Natural killer cell (primary cell): ENCODE data around the gene SPAG16. TPM values are rescaled to one million over a fixed set of nuclear protein-coding genes. Genes with fewer than 3 reads are reported as not detected.

Experiments used
- ATAC-seq, 3 donors: fragments of 150-1000 bp in 2 of 3; fragments of 200-7000 bp in 1 of 3; cut with Tn5 transposase; 1 replicate in 1 of 3; 2 replicates in 2 of 3; pipeline ENCODE4 v1.10.0; 2021; ENCODE audit warnings: mild to moderate bottlenecking in 2 of 3, moderate library complexity in 2 of 3
- DNase-seq, 2 donors: peaks; one replicate each; pipeline versions ENCODE4 v3.0.0 to v3.0.0-alpha.2; 2013 to 2021; ENCODE audit warnings: mixed read lengths in 1 of 2
- H3K27ac ChIP-seq: one replicate; pipeline ENCODE4 v1.5.1; 2013; ENCODE audit warnings: mild to moderate bottlenecking, low read length
- H3K27me3 ChIP-seq: one replicate; pipeline ENCODE4 v1.6.1; 2013; ENCODE audit warnings: low read length; ENCODE audit not compliant: control insufficient read depth, insufficient read depth
- H3K36me3 ChIP-seq: one replicate; pipeline ENCODE4 v1.6.1; 2013; ENCODE audit warnings: low read length; ENCODE audit not compliant: control insufficient read depth, insufficient read depth
- H3K4me1 ChIP-seq: one replicate; pipeline ENCODE4 v1.6.1; 2013; ENCODE audit warnings: low read length; ENCODE audit not compliant: control insufficient read depth, insufficient read depth
- H3K4me3 ChIP-seq: one replicate; pipeline ENCODE4 v1.5.1; 2013; ENCODE audit warnings: low read length
- H3K9me3 ChIP-seq: one replicate; pipeline ENCODE4 v1.6.1; 2013; ENCODE audit warnings: low read length; ENCODE audit not compliant: control insufficient read depth, insufficient read depth
- H3K27ac Mint-ChIP-seq, 2 donors: one replicate each; pipeline ENCODE4 v1.8.0; 2022; ENCODE audit warnings: mild to moderate bottlenecking in 2 of 2, mixed read lengths in 2 of 2, moderate library complexity in 1 of 2
- H3K27me3 Mint-ChIP-seq, 2 donors: one replicate each; pipeline ENCODE4 v1.8.0; 2022; ENCODE audit warnings: low read depth in 2 of 2, mixed read lengths in 2 of 2
- H3K36me3 Mint-ChIP-seq: one replicate; pipeline ENCODE4 v1.8.0; 2022; ENCODE audit warnings: mixed read lengths
- H3K4me1 Mint-ChIP-seq, 2 donors: one replicate each; pipeline ENCODE4 v1.8.0; 2022; ENCODE audit warnings: mixed read lengths in 2 of 2
- H3K4me3 Mint-ChIP-seq: one replicate; pipeline ENCODE4 v1.8.0; 2022; ENCODE audit warnings: mild to moderate bottlenecking, moderate library complexity, mixed read lengths
- H3K9me3 Mint-ChIP-seq, 2 donors: one replicate each; pipeline ENCODE4 v1.8.0; 2022; ENCODE audit warnings: mixed read lengths in 2 of 2
- CTCF ChIP-seq: fragments of 200-600 bp; IDR thresholded peaks from one replicate; pipeline ENCODE4 v1.8.0; 2022; ENCODE audit warnings: antibody characterized with exemption
- WGBS: methylation state at CpG from one replicate; pipeline ENCODE4 v1.1.7; 2013; ENCODE audit warnings: missing lambda C conversion rate; ENCODE audit not compliant: insufficient coverage; 5-methylcytosine and 5-hydroxymethylcytosine counted together
- intact Hi-C: fragments of 100-400 bp; cut with micrococcal nuclease; formaldehyde crosslinking; loops from one replicate; pipeline ENCODE4 v1.14.2; 2022
- total RNA-seq, 4 donors: library from RNA; stranded (reverse); fragments of 120-200 nt in 1 of 4; gene quantifications; one replicate each; pipeline versions ENCODE4 v1.2.3 to v1.2.4, GENCODE V29; 2013 to 2022

Gene SPAG16
- total RNA-seq, 3 donors from 2014 or later (not counting 1 experiment from before 2014, with no cell fraction given): 3.5 to 5.8 (median 4.0) TPM

GRCh38 chr2:214277880-214278279 lies 993.6 kb downstream of the SPAG16 start:
- Histone ChIP-seq H3K36me3 (no peaks in the 10 kb centered on the region), H3K27me3 (no peaks in the 10 kb centered on the region), H3K27ac (no peak overlapping the region), H3K4me1 (no peaks in the 10 kb centered on the region), H3K9me3 (peaks cover 9% of the 10 kb centered on the region), H3K4me3 (no peak overlapping the region)
- no peak for TF ChIP-seq CTCF
- WGBS: 88% methylated on average over 9 of the region's 9 CpGs
- Mint-ChIP-seq H3K9me3 (peaks cover 6 to 30% of the 10 kb centered on the region in 2 donors), H3K4me3 (no peak overlapping the region), H3K36me3 (no peaks in the 10 kb centered on the region), H3K27me3 (no peaks in the 10 kb centered on the region), H3K27ac (no peak overlapping the region), H3K4me1 (no peaks in the 10 kb centered on the region)
- DNase-seq: no peak
- intact Hi-C loops: no loop called here
- ATAC-seq: no peak

GRCh38 chr2:214286011-214286410 lies 1001.7 kb downstream of the SPAG16 start:
- Histone ChIP-seq H3K4me1 (no peaks in the 10 kb centered on the region), H3K36me3 (no peaks in the 10 kb centered on the region), H3K4me3 (no peak overlapping the region), H3K9me3 (peaks cover 3% of the 10 kb centered on the region), H3K27ac (no peak overlapping the region), H3K27me3 (no peaks in the 10 kb centered on the region)
- DNase-seq: no peak
- 37% methylated on average over 3 of the region's 3 CpGs for WGBS
- Mint-ChIP-seq H3K4me1 (no peaks in the 10 kb centered on the region), H3K9me3 (peaks cover 11 to 12% of the 10 kb centered on the region in 2 donors), H3K36me3 (no peaks in the 10 kb centered on the region), H3K27ac (no peak overlapping the region), H3K27me3 (no peaks in the 10 kb centered on the region), H3K4me3 (no peak overlapping the region)
- intact Hi-C loops: no loop called here
- TF ChIP-seq CTCF: no peak
- ATAC-seq: no peak

GRCh38 chr2:214293593-214293992 lies 1009.3 kb downstream of the SPAG16 start:
- no peak for TF ChIP-seq CTCF
- H3K27ac ChIP-seq: no peak overlapping the region
- DNase-seq (no peak), ATAC-seq (no peak)
- no peaks in the 10 kb centered on the region for H3K36me3 ChIP-seq
- Mint-ChIP-seq H3K4me1 (no peaks in the 10 kb centered on the region), H3K36me3 (peaks cover 14% of the 10 kb centered on the region), H3K27me3 (no peaks in the 10 kb centered on the region), H3K27ac (no peak overlapping the region), H3K4me3 (no peak overlapping the region), H3K9me3 (peaks cover 14 to 19% of the 10 kb centered on the region in 2 donors)
- H3K9me3 ChIP-seq: peaks cover 19% of the 10 kb centered on the region
- no peaks in the 10 kb centered on the region for H3K4me1 ChIP-seq
- H3K4me3 ChIP-seq: no peak overlapping the region
- no peaks in the 10 kb centered on the region for H3K27me3 ChIP-seq
- intact Hi-C loops: no loop called here

- peaks cover 14 to 19% of the 10 kb centered on the region in 2 donors for H3K9me3 Mint-ChIP-seq
- Histone ChIP-seq H3K4me1 (no peaks in the 10 kb centered on the region), H3K27me3 (no peaks in the 10 kb centered on the region), H3K4me3 (no peak overlapping the region), H3K36me3 (no peaks in the 10 kb centered on the region), H3K27ac (no peak overlapping the region), H3K9me3 (peaks cover 19% of the 10 kb centered on the region)
- no peak for ATAC-seq
- H3K27me3 Mint-ChIP-seq: no peaks in the 10 kb centered on the region
- intact Hi-C loops: no loop called here
- H3K4me1 Mint-ChIP-seq: no peaks in the 10 kb centered on the region
- H3K4me3 Mint-ChIP-seq: no peak overlapping the region
- peaks cover 14% of the 10 kb centered on the region for H3K36me3 Mint-ChIP-seq
- no peak overlapping the region for H3K27ac Mint-ChIP-seq
- no peak for DNase-seq
- TF ChIP-seq CTCF: no peak
Measured at GRCh38 chr2:214294426-214294825, 1010.2 kb downstream of the SPAG16 start.
